Measurements from ENCODE around the gene CFAP91.

The CFAP91 gene

DNA sequence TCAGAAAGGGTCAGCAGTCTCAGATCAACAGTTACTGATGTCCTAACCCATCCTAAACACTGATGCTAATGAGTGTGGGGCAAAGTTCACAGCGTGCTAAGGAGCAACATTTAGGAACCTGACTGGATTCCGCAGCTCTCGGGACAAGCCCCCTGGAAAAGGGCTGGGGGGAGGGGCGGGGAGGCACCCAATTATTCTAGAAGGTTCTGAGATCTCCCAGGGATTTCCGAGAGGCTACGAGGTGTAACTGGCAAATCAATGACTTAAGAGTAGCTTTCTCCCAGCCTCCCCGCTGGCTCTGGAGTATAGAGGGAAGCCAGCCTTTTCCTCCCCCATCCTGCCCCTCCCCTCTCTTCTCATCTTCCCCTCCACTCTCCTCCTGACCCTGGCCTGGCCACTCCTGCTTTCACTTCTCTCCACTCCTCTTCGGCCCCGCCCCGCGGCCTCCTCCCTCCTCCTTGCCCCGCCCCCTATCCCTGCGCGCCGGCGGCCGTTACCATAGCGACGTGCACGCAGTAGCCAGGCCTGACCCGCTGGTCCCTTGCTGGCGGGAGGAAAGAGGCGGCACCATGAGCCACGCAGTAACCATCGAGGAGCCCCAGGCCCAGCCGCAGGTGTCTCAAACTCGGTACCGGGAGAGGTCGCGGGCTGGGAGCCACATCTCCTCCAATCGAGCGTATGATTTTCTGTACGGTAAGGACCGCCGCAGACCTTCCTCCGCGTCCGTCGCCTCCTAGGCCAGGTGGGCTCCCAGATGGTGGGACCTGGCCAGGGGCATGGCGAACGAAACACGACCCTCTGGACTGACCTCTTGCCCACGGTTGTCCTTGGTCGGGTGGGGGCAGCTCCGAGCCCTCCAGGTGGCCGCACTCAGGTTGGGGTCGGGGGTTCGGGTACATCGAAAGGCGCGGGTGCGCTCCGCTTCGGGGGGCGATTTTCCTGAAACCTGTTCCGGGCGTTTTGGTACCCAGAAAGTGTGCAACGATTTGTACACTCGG is at the start of gene CFAP91:
Gene CFAP91 (plus strand): TSS at position 493 of the 998 bp plus-strand sequence. CDS start 77 bp downstream, at position 570.
- DNase-seq (ENCODE audit: low read depth in 2 of 2): peak; percentile 77 to 84

GRCh38 chr3:119653876-119654275 is 48.9 kb upstream of the CFAP91 start:
- DNase-seq (ENCODE audit: low read depth in 2 of 2): no peak

GRCh38 chr3:119657887-119658702 is 44.7 kb upstream of the CFAP91 start:
- DNase-seq (ENCODE audit: low read depth in 2 of 2): no peak

DNA sequence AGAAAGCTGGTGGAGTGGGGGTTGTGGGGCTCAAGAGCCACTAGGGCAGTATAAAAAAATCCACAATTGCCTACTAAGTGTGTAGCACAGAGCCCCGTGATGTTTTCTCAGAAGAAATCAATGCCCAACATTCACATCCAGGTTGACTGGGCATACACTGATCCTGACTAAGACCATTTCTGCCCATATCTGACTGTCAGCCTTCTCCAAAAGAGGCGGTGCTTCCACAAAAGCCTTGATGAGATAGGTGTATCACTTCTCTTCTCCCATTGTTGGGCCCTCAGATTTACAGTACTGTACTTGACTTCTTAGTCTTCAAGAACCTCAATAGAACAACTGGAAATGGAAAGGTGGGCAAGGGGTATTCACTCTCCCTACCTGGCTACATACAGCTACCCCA is 43.8 kb upstream of the CFAP91 start:
- no peak for DNase-seq (ENCODE audit: low read depth in 2 of 2)

DNA sequence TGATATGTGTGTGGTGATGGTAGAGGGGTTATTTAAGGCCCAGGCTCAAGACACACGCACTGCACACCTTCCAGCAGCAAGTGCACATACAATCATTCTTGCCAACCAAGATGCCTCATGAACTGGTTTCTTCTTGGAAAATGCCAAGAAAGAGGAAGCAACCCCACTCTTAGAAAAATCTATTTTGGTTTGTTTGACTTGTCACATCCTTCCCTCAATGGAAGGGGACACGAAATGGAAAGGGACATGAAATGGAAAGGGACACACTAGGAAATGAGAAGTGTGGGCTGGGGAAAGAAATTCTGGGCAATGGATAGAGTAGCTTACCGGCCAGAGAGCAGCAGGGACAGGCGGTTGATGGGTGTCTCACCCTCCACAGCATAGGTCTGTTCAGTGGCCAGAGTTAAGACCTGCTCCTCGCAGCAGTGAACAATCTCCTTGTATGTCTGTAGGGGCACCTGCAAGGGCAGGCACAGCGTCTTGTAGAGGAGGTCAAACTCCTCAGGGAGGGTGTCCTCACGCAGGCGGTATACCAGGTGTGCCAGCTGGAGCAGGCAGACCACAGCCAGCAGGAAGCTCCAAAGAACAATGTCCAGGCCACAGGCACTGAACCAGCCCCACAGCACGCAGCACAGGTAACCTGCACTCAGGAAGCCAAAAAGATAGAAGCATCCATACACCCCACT is 43.1 kb upstream of the CFAP91 start:
- DNase-seq (ENCODE audit: low read depth in 2 of 2): no peak

GRCh38 chr3:119660474-119661440 is 42.1 kb upstream of the CFAP91 start, which contains the start of gene POPDC2:
Gene POPDC2, minus strand, starts transcription at chr3:119660589. Its CDS starts 166 bp downstream, at chr3:119660423.
- no peak for DNase-seq (ENCODE audit: low read depth in 2 of 2)

DNA sequence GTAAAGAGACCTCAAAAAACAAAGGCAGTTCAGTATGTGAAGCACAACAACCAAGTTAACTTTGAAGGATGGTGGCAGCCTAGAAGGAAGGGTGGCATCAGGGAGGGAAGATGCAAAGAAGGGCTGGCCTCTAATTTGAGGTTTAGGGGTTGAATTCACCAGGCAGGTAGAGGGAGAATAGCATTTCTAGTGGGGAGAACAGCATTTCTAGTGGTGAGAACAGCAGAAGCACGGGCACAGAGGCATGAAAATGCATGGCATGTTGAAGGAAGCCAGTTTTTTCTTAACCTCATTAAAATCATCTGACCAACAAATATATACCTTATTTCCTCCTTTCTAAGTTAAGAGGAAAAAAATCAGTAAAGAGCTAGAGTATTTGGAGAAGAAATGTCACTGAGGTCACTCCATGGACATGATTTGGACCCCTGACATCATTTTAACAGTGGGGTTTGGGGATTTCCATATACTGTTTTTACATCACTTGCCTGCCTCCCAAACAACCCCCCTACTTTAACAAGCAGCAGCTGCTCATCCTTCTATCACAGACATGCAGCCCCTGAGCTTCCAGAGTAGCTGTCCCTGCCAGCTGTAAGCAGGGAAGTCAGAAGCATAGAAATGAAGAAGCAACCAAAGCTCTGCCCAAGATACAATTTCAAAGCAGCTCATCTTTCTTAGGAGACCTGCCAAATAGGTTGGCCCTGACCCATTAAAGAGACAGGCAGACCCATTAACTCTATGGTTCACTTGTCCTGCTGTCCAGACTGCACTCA is 40.0 kb upstream of the CFAP91 start:
- no peak for DNase-seq (ENCODE audit: low read depth in 2 of 2)

DNA sequence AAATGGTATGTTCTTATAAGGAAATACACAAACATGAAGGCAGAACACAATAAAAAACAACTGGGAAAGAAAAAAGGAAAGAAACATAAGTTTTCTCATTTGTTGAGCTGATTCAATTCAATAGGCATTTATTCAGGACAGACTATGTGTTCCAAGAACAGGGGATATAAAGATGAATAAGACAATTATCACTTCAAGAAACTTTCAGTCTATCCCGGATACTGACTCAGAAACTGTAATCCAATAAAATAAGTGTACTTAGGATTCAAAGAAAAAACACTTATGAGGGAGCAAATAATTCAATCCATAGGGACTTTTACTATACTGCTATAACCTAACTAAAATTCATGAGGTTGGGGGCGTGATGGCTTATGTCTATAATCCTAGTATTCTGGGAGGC is 38.9 kb upstream of the CFAP91 start:
- no peak for DNase-seq (ENCODE audit: low read depth in 2 of 2)

GRCh38 chr3:119664370-119664769 is 38.5 kb upstream of the CFAP91 start:
- no peak for DNase-seq (ENCODE audit: low read depth in 2 of 2)

- DNase-seq (ENCODE audit: low read depth in 2 of 2): no peak
Observed at GRCh38 chr3:119664850-119665379, 37.9 kb upstream of the CFAP91 start.

GRCh38 chr3:119665954-119666559 is 36.8 kb upstream of the CFAP91 start:
- no peak for DNase-seq (ENCODE audit: low read depth in 2 of 2)

GRCh38 chr3:119669906-119670570 is 32.8 kb upstream of the CFAP91 start:
- no peak for DNase-seq (ENCODE audit: low read depth in 2 of 2)

- DNase-seq (ENCODE audit: low read depth in 2 of 2): no peak
Observed at GRCh38 chr3:119672776-119673175, 30.0 kb upstream of the CFAP91 start.

GRCh38 chr3:119673875-119674274 is 28.9 kb upstream of the CFAP91 start:
- DNase-seq (ENCODE audit: low read depth in 2 of 2): no peak

- DNase-seq (ENCODE audit: low read depth in 2 of 2): no peak
Observed at GRCh38 chr3:119675188-119675874, 27.5 kb upstream of the CFAP91 start.

DNA sequence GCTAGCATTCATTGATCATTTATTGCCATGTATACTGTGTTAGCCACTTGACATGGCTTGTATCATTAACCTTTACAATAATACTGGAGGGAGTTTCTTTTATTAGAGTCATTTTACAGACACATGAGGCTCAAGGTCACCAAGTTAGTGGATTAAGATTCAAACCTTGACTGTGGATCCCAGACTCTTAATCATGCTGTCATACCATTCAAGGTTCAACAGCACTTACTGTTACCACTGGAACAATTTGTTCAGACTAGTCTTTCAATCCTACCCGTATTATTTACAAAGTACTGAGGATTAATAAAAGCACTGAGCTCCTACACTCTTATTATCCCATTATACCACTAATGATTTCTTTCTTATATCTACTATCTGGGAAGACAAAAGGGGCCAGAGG is 26.8 kb upstream of the CFAP91 start:
- DNase-seq (ENCODE audit: low read depth in 2 of 2): no peak

DNA sequence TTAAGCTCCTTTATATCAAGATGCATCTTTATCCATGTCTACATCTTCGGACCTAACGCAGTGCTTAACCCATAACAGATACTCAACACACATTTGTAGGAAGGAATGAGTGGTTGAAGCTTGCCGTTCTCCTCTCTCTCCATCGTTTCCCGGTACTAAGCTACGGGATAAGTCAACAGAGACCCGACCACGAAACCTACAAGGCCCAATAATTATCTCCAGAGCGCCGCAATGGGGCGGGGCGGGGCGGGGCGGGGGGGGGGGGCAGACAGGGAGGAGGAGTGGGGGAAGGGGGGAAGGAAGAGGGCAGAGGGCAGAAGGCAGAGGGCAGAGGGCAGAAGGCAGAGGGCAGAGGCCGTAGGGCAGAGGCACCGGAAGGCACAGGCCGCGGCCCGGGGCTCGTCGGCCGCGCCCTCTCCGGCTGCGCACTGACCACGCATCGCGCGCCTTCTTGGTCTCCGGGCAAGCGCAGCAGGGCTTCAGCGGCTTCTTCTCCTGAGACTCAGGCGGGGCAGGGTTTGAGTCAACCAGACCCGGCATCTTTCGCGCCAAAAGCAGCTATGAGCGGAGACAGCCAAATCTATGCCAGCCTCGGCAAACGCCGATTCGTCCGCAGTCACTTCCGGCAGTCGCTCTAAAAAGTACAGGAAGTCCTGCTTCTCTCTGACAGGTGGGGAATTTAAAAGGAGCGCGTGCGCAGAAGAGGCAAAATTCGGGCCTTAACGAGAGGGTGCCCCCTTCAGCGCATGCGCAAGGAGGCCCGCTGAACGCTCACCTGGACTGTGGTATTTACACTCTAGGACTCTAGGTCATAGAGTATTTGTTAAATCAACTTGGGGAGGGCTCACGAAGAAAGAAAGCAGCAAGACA is 25.8 kb upstream of the CFAP91 start, which contains the start of gene COX17:
Gene COX17 (minus strand): TSS at position 636 of the 870 bp plus-strand sequence. CDS start 96 bp downstream, at position 540.
- peak; percentile 87 to 92 for DNase-seq (ENCODE audit: low read depth in 2 of 2)

Measured in stimulated activated CD4-positive, alpha-beta T cell treated with anti-CD3 and anti-CD28 coated beads, Interleukin-4, amount 100 ng/mL, for 48 hours (primary cell).